ENCODE results near the gene SH3RF1.

- TF ChIP-seq, protein P1, sequence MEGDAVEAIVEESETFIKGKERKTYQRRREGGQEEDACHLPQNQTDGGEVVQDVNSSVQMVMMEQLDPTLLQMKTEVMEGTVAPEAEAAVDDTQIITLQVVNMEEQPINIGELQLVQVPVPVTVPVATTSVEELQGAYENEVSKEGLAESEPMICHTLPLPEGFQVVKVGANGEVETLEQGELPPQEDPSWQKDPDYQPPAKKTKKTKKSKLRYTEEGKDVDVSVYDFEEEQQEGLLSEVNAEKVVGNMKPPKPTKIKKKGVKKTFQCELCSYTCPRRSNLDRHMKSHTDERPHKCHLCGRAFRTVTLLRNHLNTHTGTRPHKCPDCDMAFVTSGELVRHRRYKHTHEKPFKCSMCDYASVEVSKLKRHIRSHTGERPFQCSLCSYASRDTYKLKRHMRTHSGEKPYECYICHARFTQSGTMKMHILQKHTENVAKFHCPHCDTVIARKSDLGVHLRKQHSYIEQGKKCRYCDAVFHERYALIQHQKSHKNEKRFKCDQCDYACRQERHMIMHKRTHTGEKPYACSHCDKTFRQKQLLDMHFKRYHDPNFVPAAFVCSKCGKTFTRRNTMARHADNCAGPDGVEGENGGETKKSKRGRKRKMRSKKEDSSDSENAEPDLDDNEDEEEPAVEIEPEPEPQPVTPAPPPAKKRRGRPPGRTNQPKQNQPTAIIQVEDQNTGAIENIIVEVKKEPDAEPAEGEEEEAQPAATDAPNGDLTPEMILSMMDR (IDR thresholded peaks at IDR 0.05): no peak
- TF ChIP-seq POLR2A (IDR thresholded peaks at IDR 0.05) (no peak), POLR2AphosphoS5 (IDR thresholded peaks at IDR 0.05) (no peak), EP300 (IDR thresholded peaks at IDR 0.05) (no peak)
Observed at GRCh38 chr4:169208090-169208455, 62.7 kb downstream of the SH3RF1 start.
